Stimulated activated CD4-positive, alpha-beta T cell treated with anti-CD3 and anti-CD28 coated beads, Interleukin-15, amount 100 ng/mL, for 24 hours (primary cell): ENCODE measurements around the gene M1AP.
"Not testable (repeated sequence)": the region's sequence is repeated elsewhere in the genome, so short reads cannot be mapped to it uniquely, and the experiment has no call there.

Experiments used
- DNase-seq: peaks from one replicate; pipeline ENCODE4 v3.0.0-alpha.2; 2020

M1AP gene

GRCh38 chr2:74646834-74647482 is 1.2 kb downstream of the M1AP start:
- no peak for DNase-seq

GRCh38 chr2:74646201-74646600 is 1.9 kb downstream of the M1AP start:
- no peak for DNase-seq

- DNase-seq, result no peak
These were observed 2.8 kb downstream of the M1AP start for GRCh38 chr2:74645344-74645743.

DNA sequence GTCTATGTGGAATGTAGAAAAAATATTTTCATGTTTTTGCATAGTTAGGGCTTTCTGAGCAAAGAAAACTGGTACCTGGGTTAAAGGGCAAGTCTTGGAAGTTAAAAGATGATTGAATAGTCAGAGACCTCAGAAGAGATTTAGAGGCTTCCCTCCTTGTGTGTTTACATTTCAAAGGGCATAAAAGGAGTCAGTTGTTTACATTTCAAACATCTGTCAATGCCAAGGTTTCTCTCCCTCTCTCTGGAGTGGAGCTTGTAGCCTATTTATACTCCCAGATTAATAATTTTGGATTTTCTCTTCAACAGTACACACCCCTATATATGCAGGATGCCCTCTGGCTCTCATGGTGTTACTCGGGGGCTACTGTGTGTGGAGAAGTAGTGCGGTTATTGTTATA is 8.6 kb downstream of the M1AP start:
- DNase-seq, result no peak

DNA sequence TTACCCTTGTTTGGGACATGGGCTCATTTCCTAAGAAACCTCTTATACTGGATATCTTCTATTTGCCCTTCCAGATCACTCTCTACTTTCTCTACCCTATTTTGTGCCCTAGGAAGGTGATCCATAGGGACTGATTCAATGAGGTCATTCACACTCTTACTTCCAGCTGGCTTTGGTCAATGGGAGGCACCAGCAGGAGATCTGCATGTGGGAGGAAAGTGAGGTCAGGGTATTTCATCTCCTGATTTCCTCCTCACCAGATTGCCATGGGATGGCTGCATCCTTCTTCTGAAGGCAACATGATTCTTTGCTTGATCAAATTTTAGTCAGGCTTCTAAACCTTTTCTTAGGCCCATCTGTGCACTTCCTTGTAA is 15.2 kb downstream of the M1AP start:
- no peak for DNase-seq

- DNase-seq, result no peak
These were observed 15.8 kb downstream of the M1AP start for GRCh38 chr2:74632209-74632938.

- DNase-seq, result not testable (repeated sequence)
These were observed 17.7 kb downstream of the M1AP start for GRCh38 chr2:74630454-74630853.

GRCh38 chr2:74628538-74629105 is 19.5 kb downstream of the M1AP start:
- DNase-seq, result no peak

DNA sequence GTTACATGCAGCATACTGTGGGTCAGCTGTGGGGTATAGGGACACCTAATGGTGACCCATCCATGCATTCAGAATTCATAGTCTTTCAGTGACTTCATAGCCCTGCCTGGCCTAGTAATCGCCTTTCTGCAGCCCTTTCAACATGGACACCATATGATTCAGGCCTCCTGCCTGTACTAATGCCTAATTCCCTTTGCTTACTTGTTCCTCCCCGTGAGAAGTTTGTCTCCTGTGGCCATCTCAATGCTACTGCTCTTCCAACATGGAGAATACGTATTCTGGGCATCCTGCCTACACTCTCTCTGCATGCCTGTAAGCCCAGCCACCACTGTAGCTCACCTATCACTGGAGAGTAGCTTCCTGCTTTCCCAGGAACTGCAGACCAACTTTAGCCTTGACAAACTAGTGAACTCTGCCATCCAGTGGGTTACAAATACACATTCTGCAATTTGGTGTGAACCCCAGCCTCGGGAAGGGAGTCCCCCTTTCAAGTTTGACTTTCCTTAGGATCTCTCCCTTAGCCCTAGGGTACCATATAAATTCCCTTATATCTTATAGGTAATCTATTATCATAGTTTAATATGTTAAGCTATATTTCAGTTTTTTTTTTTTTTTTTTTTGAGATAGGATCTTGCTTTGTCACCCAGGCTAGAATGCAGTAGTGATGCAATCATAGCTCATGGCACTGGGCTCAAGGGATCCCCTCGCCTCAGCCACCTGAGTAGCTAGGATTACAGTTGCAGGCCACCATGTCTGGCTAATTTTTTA is 22.3 kb downstream of the M1AP start:
- DNase-seq, result no peak

DNA sequence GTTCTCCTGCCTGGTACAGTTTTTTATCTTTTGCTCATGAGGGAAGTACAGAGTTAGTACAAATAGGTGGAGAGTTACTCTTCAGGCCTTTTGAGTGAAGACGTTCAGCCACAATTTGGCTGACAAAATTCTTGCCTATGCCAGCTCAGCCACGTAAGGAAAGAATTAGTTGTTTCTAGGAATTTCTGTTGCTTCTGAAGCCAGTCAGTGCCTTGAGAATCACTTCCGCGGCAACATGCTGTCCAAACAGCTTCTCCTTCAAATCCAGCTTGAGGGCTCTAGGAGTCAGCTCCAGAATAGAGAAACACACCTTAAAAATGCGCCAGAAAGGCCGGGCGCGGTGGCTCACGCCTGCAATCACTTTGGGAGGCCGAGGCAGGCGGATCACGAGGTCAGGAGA is 27.5 kb downstream of the M1AP start:
- no peak for DNase-seq

GRCh38 chr2:74619651-74620297 is 28.4 kb downstream of the M1AP start:
- no peak for DNase-seq

DNA sequence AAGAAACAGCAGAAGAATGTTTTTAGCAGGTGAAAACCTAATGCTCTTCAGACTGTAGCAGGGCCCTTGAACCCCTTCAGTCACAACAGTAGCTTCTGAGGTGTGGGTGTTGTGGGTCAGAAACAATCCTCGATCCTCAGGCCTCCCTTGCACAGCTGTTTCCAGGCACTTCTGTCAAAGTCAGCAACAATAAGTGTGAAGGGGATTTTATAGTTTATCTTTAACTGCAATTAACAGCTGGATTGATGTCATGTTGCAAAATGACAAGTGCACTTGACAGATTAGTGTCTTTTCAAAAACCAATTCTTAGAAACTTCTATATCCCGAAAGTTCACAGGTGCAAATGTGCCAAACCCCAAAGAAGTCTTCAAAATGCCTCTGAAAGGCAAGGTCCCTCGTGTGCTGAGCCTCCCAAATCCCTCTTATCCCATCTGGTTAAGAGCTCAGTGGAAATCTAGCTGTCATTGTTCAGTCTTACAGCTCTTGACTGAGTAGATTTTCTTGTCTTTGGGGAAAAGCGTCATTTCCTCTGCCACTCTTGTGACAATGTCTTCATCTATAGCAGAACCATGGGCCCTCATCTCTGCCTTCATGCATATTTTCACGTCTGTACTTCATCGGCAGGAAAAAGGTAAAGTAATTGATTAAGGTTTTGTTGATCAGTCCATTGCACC is 29.6 kb downstream of the M1AP start:
- DNase-seq, result no peak

DNA sequence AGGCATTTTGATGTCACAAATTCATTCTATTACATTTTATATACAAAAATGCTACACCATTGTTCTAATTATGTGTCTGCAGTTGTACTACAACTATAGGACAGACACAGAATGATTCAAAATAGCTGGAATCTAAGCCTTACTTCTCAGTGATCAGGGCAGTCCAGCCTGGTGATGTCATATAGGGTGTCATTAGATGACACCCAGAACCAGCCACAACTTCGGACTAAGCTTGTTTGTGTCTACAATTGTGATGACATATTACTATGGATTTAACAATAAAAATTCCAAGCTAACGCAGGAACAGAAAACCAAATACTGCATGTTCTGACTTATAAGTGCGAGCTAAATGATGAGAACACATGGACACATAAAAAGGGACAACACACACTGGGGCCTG is 31.0 kb downstream of the M1AP start:
- DNase-seq, result no peak

- DNase-seq, result no peak
These were observed 41.2 kb downstream of the M1AP start for GRCh38 chr2:74606927-74607326.

- no peak for DNase-seq
These were observed 44.7 kb downstream of the M1AP start for GRCh38 chr2:74603282-74604000.

DNA sequence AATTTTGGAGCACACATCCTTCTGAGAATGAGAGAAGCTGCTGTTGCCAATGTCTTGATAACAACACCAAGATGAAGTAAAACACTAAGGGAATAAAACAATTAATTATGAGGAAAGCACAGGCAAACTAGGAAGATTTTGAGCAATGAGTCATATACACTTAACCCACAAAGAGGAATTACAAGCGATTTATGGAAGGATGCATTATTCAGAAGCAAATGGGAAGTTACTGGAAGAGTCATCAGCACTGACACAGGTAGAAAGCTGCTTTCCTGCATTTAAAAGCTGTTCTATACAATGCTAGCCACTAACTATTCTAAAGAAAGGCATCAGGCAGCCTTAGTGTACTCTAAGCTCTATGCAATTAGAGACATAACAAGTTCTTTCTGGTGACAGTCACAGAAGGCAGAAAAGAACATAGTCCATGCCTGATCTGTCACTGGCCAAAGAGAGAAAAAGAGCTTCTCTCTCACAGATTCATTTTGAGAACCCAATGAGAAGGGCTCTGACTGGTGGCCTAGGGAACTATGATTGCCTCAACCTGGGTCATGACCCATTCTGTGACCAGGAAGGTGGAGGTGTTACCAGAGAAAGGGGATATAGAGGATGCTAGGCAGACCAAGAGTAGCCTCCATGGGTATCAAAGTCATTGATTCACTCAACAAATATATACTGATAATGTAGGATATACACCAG is 45.4 kb downstream of the M1AP start:
- DNase-seq, result no peak

DNA sequence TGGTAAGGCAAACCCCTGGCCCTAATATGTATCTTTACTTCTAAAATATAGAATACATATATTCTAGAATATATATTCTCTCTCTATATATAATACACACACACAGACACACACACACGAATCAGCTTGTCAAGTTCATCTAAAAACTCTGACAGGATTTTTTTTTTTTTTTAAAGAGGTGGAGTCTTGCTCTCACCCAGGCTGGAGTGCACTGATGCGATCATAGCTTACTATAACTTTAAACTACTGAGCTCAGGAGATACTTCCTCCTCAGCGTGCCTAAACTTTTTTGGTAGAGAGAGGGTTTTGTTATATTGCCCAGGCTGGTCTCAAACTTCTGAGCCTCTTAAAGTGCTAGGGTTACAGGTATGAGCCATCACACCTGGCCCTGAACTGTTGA is 48.5 kb downstream of the M1AP start:
- DNase-seq, result no peak

DNA sequence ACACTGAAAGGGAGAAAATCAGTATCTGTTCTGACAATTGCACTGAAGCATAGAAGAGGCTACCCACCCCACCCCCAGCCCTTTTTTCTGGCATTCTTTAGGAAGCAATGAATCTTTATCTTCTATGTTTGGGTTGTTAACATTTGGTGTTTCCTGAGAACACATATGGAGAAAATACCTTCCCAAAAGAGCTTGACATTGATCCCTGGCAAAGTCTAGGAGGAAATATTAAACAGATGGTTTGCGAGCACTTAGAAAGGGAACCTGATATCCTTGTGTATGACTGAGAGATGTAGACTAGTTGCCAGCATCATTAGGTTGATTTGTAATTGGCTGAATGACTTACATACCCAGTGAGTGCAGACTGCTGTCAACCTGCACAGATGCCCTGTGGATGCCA is 50.7 kb downstream of the M1AP start:
- no peak for DNase-seq

GRCh38 chr2:74596584-74596983 is 51.5 kb downstream of the M1AP start:
- no peak for DNase-seq

- DNase-seq, result no peak
These were observed 54.0 kb downstream of the M1AP start for GRCh38 chr2:74593826-74594772.
